A549 treated with AZD9567 at 1 μM for 4 hours (cell line): ENCODE measurements around the gene GPR62. TPM values are rescaled to one million over a fixed set of nuclear protein-coding genes. Genes with fewer than 3 reads are reported as not detected.

Source experiments
- total RNA-seq: library from RNA; stranded (reverse); fragments of 200-300 nt; extraction: Qiagen RNA extraction; gene quantifications from 5 replicates; pipeline ENCODE4 v1.2.3, GENCODE V29; 2022; ENCODE audit not compliant: insufficient read depth

GPR62 gene
- not detected in 5 replicates for total RNA-seq

GRCh38 chr3:51955175-51955892 lies at the start of gene GPR62:
GPR62 (plus strand) TSS chr3:51955381; CDS start chr3:51955653, 272 bp downstream.

GRCh38 chr3:51941798-51942602 lies 13.2 kb upstream of the GPR62 start, which contains the start of the genes PARP3 and RRP9:
PARP3 (plus strand) TSS chr3:51942363; CDS start chr3:51943356, 993 bp downstream.
RRP9 (minus strand) TSS chr3:51941904; CDS start chr3:51941867, 37 bp downstream.

GRCh38 chr3:51967384-51968169 lies 12.4 kb downstream of the GPR62 start, which contains the start of gene PCBP4:
PCBP4 (minus strand) TSS chr3:51967454; CDS start chr3:51961240, 6,214 bp downstream.

GRCh38 chr3:51974963-51975851 lies 20.0 kb downstream of the GPR62 start, which contains the start of gene ABHD14A:
ABHD14A (plus strand) TSS chr3:51975064; CDS start chr3:51975136, 72 bp downstream.

GRCh38 chr3:51982838-51983577 lies 27.8 kb downstream of the GPR62 start, which contains the start of gene ACY1:
ACY1 (plus strand) TSS chr3:51983535; CDS start chr3:51984065, 530 bp downstream.

GRCh38 chr3:51995346-51996163 lies 40.4 kb downstream of the GPR62 start, which contains the start of gene RPL29:
RPL29 (minus strand) TSS chr3:51995895; CDS start chr3:51995461, 434 bp downstream.

Other genes starting within 250 kb of the GPR62 start
- gene GRM2, start 248.3 kb upstream of the GPR62 start, total RNA-seq: 0.02 to 0.19 TPM (median 0.05 TPM) in 4 of 5 replicates, not detected in the other
- gene IQCF6, start 176.1 kb upstream of the GPR62 start, total RNA-seq: not detected in 5 replicates
- not detected in 5 replicates for gene IQCF2, start 93.8 kb upstream of the GPR62 start, total RNA-seq
- gene IQCF5, start 79.8 kb upstream of the GPR62 start, total RNA-seq: not detected in 5 replicates
- gene IQCF1, start 52.0 kb upstream of the GPR62 start, total RNA-seq: not detected in 5 replicates
- 38.5 to 52.7 TPM (median 48.9 TPM) in 5 replicates for gene RRP9, start 13.5 kb upstream of the GPR62 start, total RNA-seq
- 7.6 to 15.4 TPM (median 9.6 TPM) in 5 replicates for gene PARP3, start 13.0 kb upstream of the GPR62 start, total RNA-seq
- gene PCBP4, start 12.1 kb downstream of the GPR62 start, total RNA-seq: 6.2 to 14.0 TPM (median 12.9 TPM) in 5 replicates
- 33.9 to 39.6 TPM (median 34.6 TPM) in 5 replicates for gene ABHD14B, start 18.7 kb downstream of the GPR62 start, total RNA-seq
- 13.1 to 15.9 TPM (median 15.4 TPM) in 5 replicates for gene ABHD14A, start 19.7 kb downstream of the GPR62 start, total RNA-seq
- 14.2 to 30.3 TPM (median 23.0 TPM) in 5 replicates for gene ACY1, start 28.2 kb downstream of the GPR62 start, total RNA-seq
- gene RPL29, start 40.5 kb downstream of the GPR62 start, total RNA-seq: 1,313 to 1,418 TPM (median 1,347 TPM) in 5 replicates
- gene DUSP7, start 101.2 kb downstream of the GPR62 start, total RNA-seq: 19.2 to 21.6 TPM (median 20.7 TPM) in 5 replicates
- 18.6 to 20.4 TPM (median 19.3 TPM) in 5 replicates for gene POC1A, start 199.0 kb downstream of the GPR62 start, total RNA-seq
- 48.2 to 77.0 TPM (median 49.7 TPM) in 5 replicates for gene ALAS1, start 242.8 kb downstream of the GPR62 start, total RNA-seq